A549 (cell line): ENCODE data around the gene ST6GALNAC1. TPM values are rescaled to one million over a fixed set of nuclear protein-coding genes. Genes with fewer than 3 reads are reported as not detected.

Experiments
- ATAC-seq, 2 experiments: fragments of 200-7000 bp in 1 of 2; fragments of >200 bp in 1 of 2; cut with Nextera tagmentation in 1 of 2; cut with Tn5 transposase in 1 of 2; 3 replicates each; pipeline versions ENCODE4 v1.8.0 to v1.9.1; 2018 to 2020; ENCODE audit warnings: mild to moderate bottlenecking in 1 of 2, moderate library complexity in 1 of 2
- CTCF ChIA-PET: fragments of 300-600 bp; sonication (Branson Sonifier 250); formaldehyde crosslinking; extraction: SDS; loops from one replicate; lab custom pipeline; 2021; ENCODE audit warnings: antibody characterized with exemption, inconsistent platforms; lab: Yijun Ruan, JAX
- POLR2A ChIA-PET: fragments of 350-600 bp; formaldehyde crosslinking; extraction: SDS; loops from one replicate; lab custom pipeline; 2021; ENCODE audit warnings: antibody characterized with exemption, inconsistent platforms; lab: Yijun Ruan, JAX
- DNase-seq, 2 experiments: peaks; one replicate each; pipeline versions ENCODE4 v3.0.0 to v3.0.0-alpha.2; 2011 to 2016; ENCODE audit warnings: low read depth in 1 of 2, low spot score in 1 of 2
- FAIRE-seq: peaks from 2 replicates; lab custom pipeline; 2011; peaks lifted over from hg19 to GRCh38; lab: Jason Lieb, UNC
- H3K27ac ChIP-seq, 2 experiments: fragments of >200 bp; sonication (Bioruptor Twin); formaldehyde crosslinking; 3 replicates each; pipeline ENCODE4 v1.5.1; 2016 to 2017
- H3K4me1 ChIP-seq: fragments of >200 bp; sonication (Bioruptor Twin); formaldehyde crosslinking; 3 replicates; pipeline ENCODE4 v1.6.1; 2016
- H3K4me2 ChIP-seq: fragments of >200 bp; sonication (Bioruptor Twin); formaldehyde crosslinking; 3 replicates; pipeline ENCODE4 v1.6.1; 2016
- H3K4me3 ChIP-seq: fragments of >200 bp; sonication (Bioruptor Twin); formaldehyde crosslinking; 3 replicates; pipeline ENCODE4 v1.5.1; 2016
- H3K9me3 ChIP-seq: fragments of >200 bp; sonication (Bioruptor Twin); formaldehyde crosslinking; 3 replicates; pipeline ENCODE4 v1.6.1; 2016
- CBX2 ChIP-seq: fragments of 200-600 bp; sonication (generic); IDR thresholded peaks from 2 replicates; pipeline ENCODE4 v1.6.1; 2016; ENCODE audit warnings: low read depth, mild to moderate bottlenecking, borderline replicate concordance
- CBX8 ChIP-seq: fragments of 200-600 bp; sonication (generic); IDR thresholded peaks from 2 replicates; pipeline ENCODE4 v1.6.1; 2016
- CHD4 ChIP-seq: fragments of 200-600 bp; sonication (generic); IDR thresholded peaks from 2 replicates; pipeline ENCODE4 v1.6.1; 2016; ENCODE audit warnings: antibody characterized with exemption, mild to moderate bottlenecking, borderline replicate concordance
- ELK1 ChIP-seq: fragments of 150-350 bp; IDR thresholded peaks from 2 replicates; pipeline ENCODE4 v1.6.1; 2014; ENCODE audit warnings: low read depth, mild to moderate bottlenecking, low read length
- EP300 ChIP-seq, 2 experiments: fragments of >200 bp; sonication (Bioruptor Twin); formaldehyde crosslinking; IDR thresholded peaks; 2 replicates in 1 of 2; 3 replicates in 1 of 2; pipeline ENCODE4 v1.6.1; 2016 to 2017
- HEYL ChIP-seq: fragments of 250-450 bp; sonication (Bioruptor Pico); IDR thresholded peaks from 2 replicates; pipeline ENCODE4 v1.8.0; 2021; ENCODE audit warnings: mild to moderate bottlenecking, moderate library complexity
- HMGXB4 ChIP-seq: fragments of 250-450 bp; sonication (Bioruptor Pico); IDR thresholded peaks from 2 replicates; pipeline ENCODE4 v1.5.0; 2021; ENCODE audit warnings: mild to moderate bottlenecking, moderate library complexity, borderline replicate concordance
- KDM1A ChIP-seq: fragments of 200-600 bp; sonication (generic); IDR thresholded peaks from 2 replicates; pipeline ENCODE4 v1.6.1; 2016; ENCODE audit warnings: low read depth, mild to moderate bottlenecking
- MAFK ChIP-seq: fragments of 450-650 bp; IDR thresholded peaks from 2 replicates; pipeline ENCODE4 v1.6.1; 2014; ENCODE audit not compliant: partially characterized antibody
- NR3C1 ChIP-seq: fragments of >200 bp; sonication (Bioruptor Twin); formaldehyde crosslinking; IDR thresholded peaks from 3 replicates; pipeline ENCODE4 v1.6.1; 2017
- RAD21 ChIP-seq, 2 experiments: fragments of >200 bp in 1 of 2; sonication (Bioruptor Twin) in 1 of 2; formaldehyde crosslinking in 1 of 2; IDR thresholded peaks in 1 of 2; conservative IDR thresholded peaks in 1 of 2; 2 replicates in 1 of 2; 3 replicates in 1 of 2; pipeline ENCODE4 v1.6.1; 2012 to 2018; ENCODE audit warnings: inconsistent platforms in 1 of 2
- RCOR1 ChIP-seq: fragments of 150-350 bp; IDR thresholded peaks from 2 replicates; pipeline ENCODE4 v1.6.1; 2014; ENCODE audit warnings: antibody characterized with exemption, low read length, low read depth
- ZC3H11A ChIP-seq: fragments of 450-650 bp; IDR thresholded peaks from 2 replicates; pipeline ENCODE4 v1.6.1; 2014; ENCODE audit warnings: antibody characterized with exemption, mild to moderate bottlenecking
- ZSCAN20 ChIP-seq: fragments of 250-450 bp; sonication (Bioruptor Pico); IDR thresholded peaks from 2 replicates; pipeline ENCODE4 v1.8.0; 2022; ENCODE audit warnings: mild to moderate bottlenecking, moderate library complexity
- WGBS: methylation state at CpG from one replicate; pipeline ENCODE4 v1.1.6; 2017; ENCODE audit errors: missing lambda C conversion rate; 5-methylcytosine and 5-hydroxymethylcytosine counted together
- polyA plus RNA-seq, 4 experiments: library from polyadenylated mRNA; depleted of rRNA in 3 of 4; stranded (reverse); fragments of >200 nt; fragmentation: RNase III in 1 of 4; extraction: RNeasy Plus Mini Kit Qiagen cat#74134 plus additional on column Dnase treatment in 1 of 4; gene quantifications; 2 replicates in 3 of 4; 3 replicates in 1 of 4; pipeline ENCODE4 v1.2.3, GENCODE V29; 2011 to 2017
- TF ChIP-seq, protein P1 (sequence below): fragments of >200 bp; sonication (Bioruptor Twin); formaldehyde crosslinking; IDR thresholded peaks from 2 replicates; pipeline ENCODE4 v1.6.1; 2016
- TF ChIP-seq, protein P2 (sequence below): fragments of 200-600 bp; sonication (generic); IDR thresholded peaks from 2 replicates; pipeline ENCODE4 v1.6.1; 2016; ENCODE audit warnings: antibody characterized with exemption, mild to moderate bottlenecking, moderate library complexity
- TF ChIP-seq, protein P3 (sequence below): IDR thresholded peaks from 2 replicates; pipeline ENCODE4 v1.6.1; 2012

The ST6GALNAC1 gene
- polyA plus RNA-seq, 2 of the 4 experiments (the other 2 are of a cell fraction) = 0.27 to 0.72 TPM

DNA sequence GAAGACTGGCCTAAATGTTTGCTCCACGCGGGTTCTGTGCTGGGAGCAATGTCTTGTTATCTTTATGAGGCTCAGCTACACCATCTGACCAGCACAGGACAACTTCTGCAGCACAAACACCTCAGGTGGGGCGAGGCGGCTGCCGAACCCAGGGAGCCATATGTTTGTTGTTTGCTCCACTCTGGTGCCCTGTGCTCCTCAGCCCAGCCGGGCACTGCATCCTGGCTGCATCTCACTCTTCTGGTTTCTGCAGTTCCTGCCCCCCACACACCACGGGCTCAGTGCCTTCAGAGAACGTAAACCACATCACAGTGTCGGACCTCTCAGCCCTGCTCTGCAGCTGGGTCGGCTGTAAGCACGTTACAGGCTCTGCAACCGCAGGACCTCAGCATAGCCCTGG is 34.8 kb upstream of the ST6GALNAC1 start (continued):
- no peak for TF ChIP-seq HMGXB4 (CRISPR knock-in tag)
- TF ChIP-seq, protein P1, sequence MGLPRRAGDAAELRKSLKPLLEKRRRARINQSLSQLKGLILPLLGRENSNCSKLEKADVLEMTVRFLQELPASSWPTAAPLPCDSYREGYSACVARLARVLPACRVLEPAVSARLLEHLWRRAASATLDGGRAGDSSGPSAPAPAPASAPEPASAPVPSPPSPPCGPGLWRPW = no peak
- TF ChIP-seq, protein P2, sequence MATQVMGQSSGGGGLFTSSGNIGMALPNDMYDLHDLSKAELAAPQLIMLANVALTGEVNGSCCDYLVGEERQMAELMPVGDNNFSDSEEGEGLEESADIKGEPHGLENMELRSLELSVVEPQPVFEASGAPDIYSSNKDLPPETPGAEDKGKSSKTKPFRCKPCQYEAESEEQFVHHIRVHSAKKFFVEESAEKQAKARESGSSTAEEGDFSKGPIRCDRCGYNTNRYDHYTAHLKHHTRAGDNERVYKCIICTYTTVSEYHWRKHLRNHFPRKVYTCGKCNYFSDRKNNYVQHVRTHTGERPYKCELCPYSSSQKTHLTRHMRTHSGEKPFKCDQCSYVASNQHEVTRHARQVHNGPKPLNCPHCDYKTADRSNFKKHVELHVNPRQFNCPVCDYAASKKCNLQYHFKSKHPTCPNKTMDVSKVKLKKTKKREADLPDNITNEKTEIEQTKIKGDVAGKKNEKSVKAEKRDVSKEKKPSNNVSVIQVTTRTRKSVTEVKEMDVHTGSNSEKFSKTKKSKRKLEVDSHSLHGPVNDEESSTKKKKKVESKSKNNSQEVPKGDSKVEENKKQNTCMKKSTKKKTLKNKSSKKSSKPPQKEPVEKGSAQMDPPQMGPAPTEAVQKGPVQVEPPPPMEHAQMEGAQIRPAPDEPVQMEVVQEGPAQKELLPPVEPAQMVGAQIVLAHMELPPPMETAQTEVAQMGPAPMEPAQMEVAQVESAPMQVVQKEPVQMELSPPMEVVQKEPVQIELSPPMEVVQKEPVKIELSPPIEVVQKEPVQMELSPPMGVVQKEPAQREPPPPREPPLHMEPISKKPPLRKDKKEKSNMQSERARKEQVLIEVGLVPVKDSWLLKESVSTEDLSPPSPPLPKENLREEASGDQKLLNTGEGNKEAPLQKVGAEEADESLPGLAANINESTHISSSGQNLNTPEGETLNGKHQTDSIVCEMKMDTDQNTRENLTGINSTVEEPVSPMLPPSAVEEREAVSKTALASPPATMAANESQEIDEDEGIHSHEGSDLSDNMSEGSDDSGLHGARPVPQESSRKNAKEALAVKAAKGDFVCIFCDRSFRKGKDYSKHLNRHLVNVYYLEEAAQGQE = no peak
- no peak for TF ChIP-seq ZSCAN20 (CRISPR knock-in tag)
- no peak for TF ChIP-seq ELK1

DNA sequence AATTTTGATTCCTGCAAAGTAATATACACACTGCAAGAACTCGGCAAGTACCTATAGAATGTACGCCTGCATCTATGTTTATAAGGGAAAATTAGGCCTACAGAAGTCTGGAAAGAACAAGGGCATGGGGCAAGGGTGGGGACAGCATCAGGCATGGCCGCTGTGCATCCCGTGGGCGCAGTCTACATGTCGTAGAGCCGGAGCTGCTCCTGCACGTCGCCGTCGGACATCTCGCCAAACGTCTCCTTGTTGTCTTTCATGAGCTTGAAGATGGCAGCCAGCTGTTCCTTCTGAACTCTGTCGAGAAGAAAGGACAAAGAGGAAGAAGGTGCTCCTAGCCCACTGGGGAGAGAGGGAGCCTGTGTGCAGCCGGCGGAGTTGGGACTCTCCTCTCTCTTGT is 33.8 kb upstream of the ST6GALNAC1 start:
- Histone ChIP-seq H3K9me3 (no peaks in the 10 kb centered on the region), H3K4me2 (no peak overlapping the region), H3K4me3 (no peak overlapping the region), H3K27ac (no peak overlapping the region), H3K4me1 (peaks cover 6% of the 10 kb centered on the region; the same call in 2 of the 3 replicates)
- DNase-seq (no peak), FAIRE-seq (no peak), ATAC-seq (no peak)
- ChIA-PET POLR2A (no interaction called here), CTCF (interaction anchor here (1.1 to 4.8 kb wide), 6 partner anchors 17 to 171 kb away, joined by 3 to 23 read pairs (median 4); no protein-coding TSS in a partner anchor)
- TF ChIP-seq, protein P1 = no peak
- no peak for TF ChIP-seq MAFK
- TF ChIP-seq CBX2 = no peak
- TF ChIP-seq, protein P3, sequence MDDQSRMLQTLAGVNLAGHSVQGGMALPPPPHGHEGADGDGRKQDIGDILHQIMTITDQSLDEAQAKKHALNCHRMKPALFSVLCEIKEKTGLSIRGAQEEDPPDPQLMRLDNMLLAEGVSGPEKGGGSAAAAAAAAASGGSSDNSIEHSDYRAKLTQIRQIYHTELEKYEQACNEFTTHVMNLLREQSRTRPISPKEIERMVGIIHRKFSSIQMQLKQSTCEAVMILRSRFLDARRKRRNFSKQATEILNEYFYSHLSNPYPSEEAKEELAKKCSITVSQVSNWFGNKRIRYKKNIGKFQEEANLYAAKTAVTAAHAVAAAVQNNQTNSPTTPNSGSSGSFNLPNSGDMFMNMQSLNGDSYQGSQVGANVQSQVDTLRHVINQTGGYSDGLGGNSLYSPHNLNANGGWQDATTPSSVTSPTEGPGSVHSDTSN = no peak
- no peak for TF ChIP-seq KDM1A
- TF ChIP-seq CHD4 = no peak
- TF ChIP-seq ZC3H11A = no peak
- TF ChIP-seq CBX8 = no peak
- no peak for TF ChIP-seq EP300 (IDR thresholded peaks at IDR 0.05)
- no peak for TF ChIP-seq HEYL (CRISPR knock-in tag)
- no peak for TF ChIP-seq RAD21 (conservative IDR thresholded peaks at IDR 0.05 in 1 of 2, IDR thresholded peaks at IDR 0.05 in 1 of 2)
- 89% methylated on average over 16 of the region's 16 CpGs for WGBS

GRCh38 chr17:76676629-76677028 is 33.1 kb upstream of the ST6GALNAC1 start:
- TF ChIP-seq CBX8 = no peak
- no peak for TF ChIP-seq HMGXB4 (CRISPR knock-in tag)
- no peak for TF ChIP-seq NR3C1
- no peak for TF ChIP-seq RCOR1
- FAIRE-seq = no peak
- POLR2A ChIA-PET = no interaction called here
- H3K4me3 ChIP-seq = no peak overlapping the region
- H3K27ac ChIP-seq = no peak overlapping the region
- CTCF ChIA-PET = interaction anchor here (0.8 to 4.8 kb wide), 4 partner anchors 12 to 154 kb away, joined by 3 to 23 read pairs (median 4); no protein-coding TSS in a partner anchor
- no peak for ATAC-seq
- no peak overlapping the region for H3K4me2 ChIP-seq
- no peaks in the 10 kb centered on the region for H3K9me3 ChIP-seq
- peaks cover 7% of the 10 kb centered on the region; the same call in 2 of the 3 replicates for H3K4me1 ChIP-seq
- WGBS = 78% methylated on average over 6 of the region's 6 CpGs
- no peak for DNase-seq
